Kidney (tissue), 14 donors: ENCODE measurements around the gene CCN6. TPM values are rescaled to one million over a fixed set of nuclear protein-coding genes. Genes with fewer than 3 reads are reported as not detected.

Experiments used
- DNase-seq, 5 donors: peaks; one replicate each; pipeline ENCODE4 v3.0.0-alpha.2; 2013 to 2020
- FAIRE-seq: peaks from 2 replicates; lab custom pipeline; 2012; peaks lifted over from hg19 to GRCh38; lab: Jason Lieb, UNC
- H3K27ac ChIP-seq, 2 donors: one replicate each; pipeline ENCODE4 v1.7.0; 2013; ENCODE audit warnings: low read depth in 2 of 2, low read length in 2 of 2, inconsistent platforms in 1 of 2
- H3K27me3 ChIP-seq: one replicate; pipeline ENCODE4 v1.7.1; 2013; ENCODE audit warnings: low read length, inconsistent platforms; ENCODE audit not compliant: control insufficient read depth, insufficient read depth
- H3K36me3 ChIP-seq, 3 donors: one replicate each; pipeline versions ENCODE4 v1.7.0 to v1.7.1; 2013; ENCODE audit warnings: low read length in 3 of 3, control low read depth in 1 of 3, inconsistent platforms in 1 of 3; ENCODE audit not compliant: insufficient read depth in 3 of 3, control insufficient read depth in 2 of 3
- H3K4me1 ChIP-seq, 3 donors: one replicate each; pipeline versions ENCODE4 v1.7.0 to v1.7.1; 2013; ENCODE audit warnings: low read length in 3 of 3, inconsistent platforms in 1 of 3, low read depth in 1 of 3; ENCODE audit not compliant: control insufficient read depth in 2 of 3, insufficient read depth in 2 of 3
- H3K4me3 ChIP-seq, 3 donors: one replicate each; pipeline versions ENCODE4 v1.7.0 to v1.8.1; 2013; ENCODE audit warnings: low read length in 3 of 3, control low read depth in 1 of 3, inconsistent platforms in 1 of 3
- H3K9ac ChIP-seq, 3 donors: one replicate each; pipeline versions ENCODE4 v1.7.0 to v1.7.1; 2013; ENCODE audit warnings: low read length in 3 of 3, control low read depth in 1 of 3, inconsistent platforms in 1 of 3
- H3K9me3 ChIP-seq, 3 donors: one replicate each; pipeline versions ENCODE4 v1.7.0 to v1.7.1; 2013; ENCODE audit warnings: low read length in 3 of 3, control low read depth in 1 of 3, inconsistent platforms in 1 of 3; ENCODE audit not compliant: control insufficient read depth in 2 of 3, insufficient read depth in 1 of 3
- CTCF ChIP-seq: IDR thresholded peaks from 3 replicates; pipeline ENCODE4 v1.5.1; 2012; ENCODE audit warnings: mild to moderate bottlenecking, moderate library complexity, borderline replicate concordance; ENCODE audit not compliant: insufficient read depth; ENCODE audit errors: extremely low read depth
- intact Hi-C: fragments of 100-400 bp; cut with DNase I; formaldehyde crosslinking; loops from one replicate; pipeline ENCODE4 v1.11.1; 2022
- polyA plus RNA-seq: library from polyadenylated mRNA; stranded (reverse); fragments of 350-450 nt; fragmentation: Illumina TruSeq; extraction: RNeasy Lipid Tissue Mini Kit (QIAGEN cat#74804); gene quantifications from one replicate; pipeline ENCODE4 v1.2.3, GENCODE V29; 2014; ENCODE audit warnings: low read depth, low replicate concordance; ENCODE audit not compliant: insufficient read depth
- total RNA-seq: library from RNA; stranded (reverse); fragmentation: NEBNext Ultra II Directional; extraction: Animal tissue kit (Norgen Biotek cat#: 25700); gene quantifications from one replicate; pipeline ENCODE4 v1.2.1, GENCODE V29; 2021
- donor health status: control.
- donor health status: control.
- donor health status: control.
- donor health status: control.
- donor health status: control.
- donor health status: DM: yes; HTN: yes; CAD: no.
- donor health status: Normal renal cell carcinoma (clear cell type).

Gene CCN6
- total and polyA plus RNA-seq, 2 donors from 2014 or later, result 6.7 to 8.4 TPM

- Histone ChIP-seq H3K9ac (no peak overlapping the region), H3K4me1 (peaks cover 0 to 15% (median 10%) of the 10 kb centered on the region in 3 donors), H3K27me3 (no peaks in the 10 kb centered on the region), H3K4me3 (no peak overlapping the region), H3K9me3 (no peaks in the 10 kb centered on the region), H3K36me3 (no peaks in the 10 kb centered on the region), H3K27ac (no peak overlapping the region)
- no peak for TF ChIP-seq CTCF
- intact Hi-C loops, result no loop called here
- FAIRE-seq (no peak), DNase-seq (no peak)
Measured at GRCh38 chr6:112026933-112027332, 27.0 kb upstream of the CCN6 start.

GRCh38 chr6:112027942-112028674 is 25.8 kb upstream of the CCN6 start:
- FAIRE-seq, result no peak

GRCh38 chr6:112029045-112029822 is 24.7 kb upstream of the CCN6 start:
- H3K27ac ChIP-seq, result no peak overlapping the region
- H3K4me1 ChIP-seq, result peaks cover 0 to 15% (median 12%) of the 10 kb centered on the region in 3 donors
- DNase-seq (peak in 4 of 5 donors; percentile 69 to 77 (median 70)), FAIRE-seq (no peak)
- no peak overlapping the region for H3K9ac ChIP-seq
- H3K36me3 ChIP-seq, result no peaks in the 10 kb centered on the region
- no peaks in the 10 kb centered on the region for H3K27me3 ChIP-seq
- no peak overlapping the region for H3K4me3 ChIP-seq
- intact Hi-C loops, result no loop called here
- TF ChIP-seq CTCF, result peak; percentile 65
- H3K9me3 ChIP-seq, result no peaks in the 10 kb centered on the region

More at GRCh38 chr6:112027942-112028674, 25.8 kb upstream of the CCN6 start:
- intact Hi-C loops, result no loop called here
- TF ChIP-seq CTCF, result no peak
- H3K27me3 ChIP-seq, result no peaks in the 10 kb centered on the region
- H3K36me3 ChIP-seq, result no peaks in the 10 kb centered on the region
- no peak overlapping the region for H3K4me3 ChIP-seq
- peak in 3 of 5 donors; percentile 54 to 76 (median 69) for DNase-seq
- no peaks in the 10 kb centered on the region for H3K9me3 ChIP-seq
- H3K9ac ChIP-seq, result no peak overlapping the region
- peaks cover 0 to 15% (median 12%) of the 10 kb centered on the region in 3 donors for H3K4me1 ChIP-seq
- no peak overlapping the region for H3K27ac ChIP-seq
